Ramos (cell line): ENCODE results near the gene GABRA5.
"Not testable (repeated sequence)": the region's sequence is repeated elsewhere in the genome, so short reads cannot be mapped to it uniquely, and the experiment has no call there.

Source experiments
- in situ Hi-C: fragments of 300-500 bp; cut with MboI; formaldehyde crosslinking; loops from one replicate; pipeline ENCODE4 v1.14.3; 2022; ENCODE audit warnings: low sequenced_read_pairs; ENCODE audit not compliant: unreplicated experiment

GABRA5 gene

DNA sequence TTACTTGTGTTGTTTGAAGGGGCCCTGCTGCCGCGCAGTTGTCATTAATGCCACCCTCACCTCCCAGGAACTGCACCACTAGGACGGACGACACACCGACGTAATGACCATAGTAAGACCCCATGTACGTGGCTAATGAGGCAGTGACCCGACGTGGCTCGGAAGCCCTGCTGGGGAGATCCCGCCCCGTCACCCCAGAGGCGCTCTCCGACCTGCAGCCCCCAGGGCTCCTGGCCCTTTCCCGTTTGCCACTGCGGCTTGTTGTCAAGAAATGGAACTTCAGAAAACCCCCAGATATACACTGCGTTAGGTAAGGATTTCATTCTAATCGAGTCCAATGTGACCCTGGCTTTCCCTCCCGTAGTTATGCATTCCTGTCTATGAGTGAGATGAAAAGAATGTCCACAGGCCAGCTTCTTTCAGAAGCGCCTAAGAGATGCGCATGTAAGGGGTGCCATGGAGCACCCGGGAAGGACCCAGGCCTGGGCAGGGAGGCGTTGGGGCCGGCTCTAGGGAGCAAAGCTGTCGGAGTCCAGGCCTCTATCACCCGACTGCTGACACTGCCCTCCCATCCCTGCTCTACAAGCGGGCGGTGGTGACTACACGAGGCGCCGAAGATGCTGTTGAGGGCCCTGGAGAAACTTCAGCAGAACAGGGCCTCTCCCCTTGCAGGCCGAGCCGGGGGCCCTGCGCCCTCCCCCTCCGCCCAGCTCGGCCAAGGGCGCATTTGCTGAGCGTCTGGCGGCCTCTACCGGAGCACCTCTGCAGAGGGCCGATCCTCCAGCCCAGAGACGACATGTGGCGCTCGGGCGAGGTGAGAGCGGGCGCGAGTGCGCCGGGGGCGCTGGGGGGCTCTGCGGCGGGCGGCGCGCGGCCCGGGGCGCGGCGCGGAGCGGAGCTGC is at the start of gene GABRA5:
GABRA5 (plus strand) TSS at position 765 of the 902 bp plus-strand sequence. CDS start 2,187 bp downstream, outside the sequence.
- in situ Hi-C loops: no loop called here

DNA sequence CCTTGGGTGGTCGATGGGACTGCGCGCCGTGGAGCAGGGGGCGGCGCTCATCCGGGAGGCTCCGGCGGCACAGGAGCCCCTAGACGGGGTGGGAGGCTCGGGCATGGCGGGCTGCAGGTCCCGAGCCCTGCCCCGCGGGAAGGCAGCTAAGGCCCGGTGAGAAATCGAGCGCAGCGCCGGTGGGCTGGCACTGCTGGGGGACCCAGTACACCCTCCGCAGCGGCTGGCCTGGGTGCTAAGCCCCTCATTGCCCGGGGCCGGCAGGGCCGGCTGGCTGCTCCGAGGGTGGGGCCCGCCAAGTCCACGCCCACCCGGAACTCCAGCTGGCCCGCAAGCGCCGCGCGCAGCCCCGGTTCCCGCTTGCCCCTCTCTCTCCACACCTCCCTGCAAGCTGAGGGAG is 35.7 kb upstream of the GABRA5 start:
- in situ Hi-C loops: not testable (repeated sequence)

DNA sequence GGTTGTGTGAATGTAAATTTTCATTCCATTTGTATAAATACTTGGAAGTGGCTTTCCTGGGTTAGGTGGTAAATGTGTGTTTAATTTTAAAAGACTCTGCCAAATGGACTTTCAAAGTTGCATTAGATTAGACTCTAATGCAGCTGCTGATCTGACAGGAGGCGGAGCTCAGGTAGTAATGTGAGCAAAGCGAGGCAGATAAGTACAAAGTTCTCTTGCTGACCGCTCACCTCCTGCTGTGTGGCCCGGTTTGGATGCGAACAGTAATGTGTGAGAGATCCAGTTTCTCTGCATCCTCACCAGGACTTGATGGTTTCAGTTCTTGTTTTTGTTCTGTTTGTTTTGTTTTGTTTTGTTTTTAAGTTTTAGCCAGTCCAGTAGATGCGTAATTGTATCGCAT is 34.9 kb upstream of the GABRA5 start:
- in situ Hi-C loops: no loop called here

DNA sequence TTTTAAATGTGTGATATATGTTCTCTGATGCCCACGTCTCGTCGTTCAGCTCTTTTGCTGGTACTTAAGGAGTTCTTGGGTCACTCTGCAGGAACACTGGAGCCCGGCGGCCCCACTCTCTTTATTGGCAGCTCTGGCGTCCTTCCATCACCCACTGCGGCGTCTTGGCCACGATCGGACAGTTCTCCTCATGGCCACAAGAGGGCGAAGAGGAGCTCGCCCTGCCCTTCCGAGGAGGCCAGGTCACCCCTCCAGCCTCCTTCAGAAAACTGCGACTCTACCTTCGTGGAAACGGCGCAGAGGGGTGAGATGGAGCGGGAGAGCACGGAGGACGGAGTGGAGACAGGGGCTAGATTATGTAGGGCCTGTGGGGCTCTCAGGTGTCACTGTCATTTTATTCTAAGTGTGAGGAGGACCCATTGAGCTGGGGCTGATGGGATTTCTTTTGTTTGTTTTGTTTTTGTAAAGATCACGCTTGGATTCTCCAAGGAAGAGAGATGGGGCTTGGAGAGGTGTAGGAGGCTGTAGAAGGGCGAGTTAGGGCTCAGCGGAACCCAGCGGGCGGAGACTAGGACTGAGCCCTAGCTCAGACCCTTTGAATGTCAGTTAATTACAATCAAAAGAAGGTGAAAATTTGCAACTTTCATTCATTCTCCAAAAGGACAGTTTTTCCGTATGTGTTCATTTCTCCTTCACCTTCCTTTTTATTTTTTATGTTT is 28.0 kb upstream of the GABRA5 start:
- in situ Hi-C loops: no loop called here

DNA sequence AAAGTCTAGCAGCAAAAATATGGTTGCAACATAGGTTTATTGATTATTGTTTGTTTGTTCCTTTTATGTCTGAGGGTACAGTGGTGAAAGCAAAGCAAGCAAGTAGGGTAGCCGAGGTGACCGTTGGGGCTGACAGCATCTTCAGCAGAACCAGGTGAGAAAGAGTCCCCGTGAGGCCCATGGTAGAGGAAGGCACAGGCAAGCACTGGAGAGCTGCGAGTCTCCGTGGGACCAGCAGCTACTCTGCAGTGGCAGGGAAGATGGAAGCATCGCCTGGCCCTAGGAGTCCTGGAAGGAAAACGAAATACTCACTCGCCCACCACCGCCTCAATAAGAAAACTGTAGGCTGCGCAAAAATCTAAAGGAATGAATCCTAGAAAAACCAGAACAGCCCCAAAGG is 25.3 kb upstream of the GABRA5 start:
- in situ Hi-C loops: no loop called here

DNA sequence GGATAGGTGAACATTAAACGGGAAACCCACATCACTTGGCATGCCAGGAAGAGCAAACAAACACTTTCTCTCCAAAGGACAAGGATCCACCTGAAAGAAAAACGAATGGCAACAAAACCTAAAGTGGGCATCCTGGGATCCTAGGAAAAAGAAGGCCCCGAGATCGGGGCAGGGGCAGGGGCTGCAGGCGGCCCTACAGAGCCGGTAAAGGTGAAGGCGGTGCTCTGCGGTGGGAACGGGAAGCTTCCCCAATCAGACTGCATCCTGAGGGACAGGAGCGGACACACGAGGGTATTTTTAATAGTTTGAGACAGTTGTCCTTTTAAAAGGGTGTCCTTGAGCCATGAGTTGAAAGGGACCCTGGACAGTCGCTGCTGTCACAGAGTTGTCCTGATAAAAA is 24.9 kb upstream of the GABRA5 start:
- in situ Hi-C loops: no loop called here

DNA sequence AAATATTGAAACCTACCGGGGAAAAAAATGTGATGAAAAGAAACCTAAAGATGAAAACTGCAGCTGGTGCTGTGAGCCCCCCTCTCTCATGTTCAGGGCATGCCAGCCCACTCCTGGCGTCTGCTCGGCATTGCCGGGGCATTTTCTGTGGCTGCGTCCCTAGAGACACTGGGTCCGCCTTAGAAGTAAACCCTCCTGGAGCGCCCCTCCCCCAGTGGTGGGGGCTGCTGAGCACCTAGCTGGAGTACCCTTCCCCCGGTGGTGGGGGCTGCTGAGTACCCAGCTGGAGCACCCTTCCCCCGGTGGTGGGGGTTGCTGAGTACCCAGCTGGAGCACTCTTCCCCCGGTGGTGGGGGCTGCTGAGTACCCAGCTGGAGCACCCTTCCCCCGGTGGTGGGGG is 24.5 kb upstream of the GABRA5 start:
- in situ Hi-C loops: no loop called here

DNA sequence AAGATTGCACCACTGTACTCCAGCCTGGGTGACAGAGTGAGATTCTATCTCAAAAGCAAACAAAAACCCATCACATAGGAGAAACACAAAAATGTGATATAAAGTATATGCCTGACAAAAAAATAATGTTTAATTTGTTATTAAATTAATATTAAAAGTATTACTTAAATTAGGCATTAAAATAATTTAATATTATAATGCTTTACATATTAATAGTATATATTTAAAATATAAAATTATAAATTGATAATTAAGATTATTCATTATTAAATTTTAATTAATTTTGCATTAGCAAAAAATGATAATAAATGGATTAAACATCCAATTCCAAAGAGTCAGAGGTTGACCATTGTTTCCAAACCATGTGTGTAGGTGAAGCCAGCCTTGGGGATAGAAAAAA is 22.0 kb upstream of the GABRA5 start:
- in situ Hi-C loops: no loop called here

DNA sequence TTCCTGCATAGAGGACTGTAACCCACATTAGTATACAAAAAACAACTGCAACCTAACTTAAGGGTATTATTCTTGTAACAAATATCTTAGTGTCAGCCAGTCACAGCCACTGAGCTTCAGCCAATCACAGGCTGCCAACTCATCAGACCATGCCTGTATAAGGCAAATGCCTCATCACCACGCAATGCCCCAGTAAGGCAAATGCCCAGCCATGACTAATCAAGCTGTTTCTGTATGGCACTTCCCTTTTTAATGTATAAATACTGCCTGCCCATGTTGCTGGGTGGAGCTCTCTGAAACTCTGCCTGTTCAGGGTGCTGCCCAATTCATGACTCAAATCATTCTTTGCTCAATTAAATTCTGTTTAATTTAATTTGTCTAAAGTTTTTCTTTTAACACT is 18.4 kb upstream of the GABRA5 start:
- in situ Hi-C loops: no loop called here

DNA sequence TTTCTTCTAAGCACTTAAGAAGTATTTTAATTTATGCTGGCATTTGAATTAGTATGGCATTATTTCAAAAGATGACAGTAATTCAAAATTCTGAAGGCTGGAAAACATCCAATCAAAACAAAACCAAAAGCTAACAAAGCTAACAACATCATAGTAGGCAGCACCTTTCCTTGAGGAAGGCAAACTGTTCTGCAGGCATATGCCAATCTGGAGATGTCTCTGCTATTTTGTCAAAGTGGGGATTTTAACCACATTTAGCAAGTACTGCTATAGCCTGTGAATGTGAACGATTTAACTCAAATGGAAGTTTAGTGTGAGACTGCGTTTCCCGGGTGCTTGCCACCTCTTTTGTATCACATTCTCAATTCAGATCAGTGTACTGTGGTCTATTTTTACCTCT is 16.7 kb upstream of the GABRA5 start:
- in situ Hi-C loops: no loop called here

DNA sequence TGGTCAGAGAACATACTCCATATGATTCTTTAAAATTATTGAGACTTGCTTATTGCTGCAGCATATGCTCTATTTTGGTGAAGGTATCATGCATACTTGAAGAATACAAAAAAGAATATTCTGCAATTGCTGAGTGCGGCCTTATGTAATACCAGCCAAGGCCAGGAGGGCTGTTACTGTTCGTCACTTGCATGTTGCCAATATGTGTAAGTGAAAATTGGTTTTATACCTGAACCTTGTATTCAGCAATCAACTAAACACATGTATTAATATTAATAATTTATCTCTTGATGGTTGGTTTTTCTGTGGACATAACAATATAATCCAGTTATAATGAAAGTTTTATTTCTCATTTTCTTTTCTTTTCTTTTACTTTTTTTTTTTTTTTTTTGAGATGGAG is 13.9 kb upstream of the GABRA5 start:
- in situ Hi-C loops: no loop called here

DNA sequence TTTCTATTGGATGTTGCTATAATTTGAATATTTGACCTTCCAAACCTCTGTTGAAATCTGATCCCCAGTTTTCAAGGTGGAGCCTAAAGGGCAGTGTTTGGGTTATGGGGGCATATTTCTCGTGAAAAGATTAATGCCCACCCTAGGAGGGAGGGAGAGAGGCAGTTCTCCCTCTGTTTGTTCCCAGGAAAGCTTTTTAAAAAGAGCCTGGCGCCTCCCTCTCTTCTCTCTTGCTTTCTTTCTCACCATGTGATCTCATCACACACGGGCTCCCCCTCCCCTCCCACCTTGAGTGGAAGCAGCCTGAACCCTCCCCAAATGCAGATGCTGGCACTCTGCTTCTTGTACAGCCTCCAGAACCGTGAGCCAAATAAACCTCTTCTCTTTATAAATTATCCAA is 12.4 kb upstream of the GABRA5 start:
- in situ Hi-C loops: no loop called here

DNA sequence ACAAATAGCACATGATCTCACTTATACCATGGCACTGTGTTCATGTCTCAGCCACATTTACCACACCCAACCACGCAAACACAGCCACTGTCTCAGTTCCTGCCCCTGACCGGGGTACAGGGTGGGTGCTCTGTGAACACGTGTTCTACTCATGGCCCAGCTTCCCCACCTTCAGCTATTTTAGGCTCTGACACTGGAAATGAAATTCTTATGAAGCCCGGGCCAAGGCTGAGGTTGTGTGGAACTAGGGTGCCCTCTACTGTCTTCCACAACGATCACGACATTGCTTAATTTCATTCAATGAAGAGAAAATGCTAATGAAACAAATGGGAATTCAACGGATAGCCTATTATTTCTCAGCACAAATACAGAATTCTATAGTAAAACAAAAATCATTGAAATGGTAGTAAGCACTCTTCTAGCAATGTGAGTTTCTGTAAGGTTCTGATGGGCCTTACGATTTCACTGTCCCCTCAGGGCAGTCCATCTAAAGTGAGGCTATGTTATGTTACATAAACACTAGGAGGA is 2.1 kb upstream of the GABRA5 start:
- in situ Hi-C loops: no loop called here

DNA sequence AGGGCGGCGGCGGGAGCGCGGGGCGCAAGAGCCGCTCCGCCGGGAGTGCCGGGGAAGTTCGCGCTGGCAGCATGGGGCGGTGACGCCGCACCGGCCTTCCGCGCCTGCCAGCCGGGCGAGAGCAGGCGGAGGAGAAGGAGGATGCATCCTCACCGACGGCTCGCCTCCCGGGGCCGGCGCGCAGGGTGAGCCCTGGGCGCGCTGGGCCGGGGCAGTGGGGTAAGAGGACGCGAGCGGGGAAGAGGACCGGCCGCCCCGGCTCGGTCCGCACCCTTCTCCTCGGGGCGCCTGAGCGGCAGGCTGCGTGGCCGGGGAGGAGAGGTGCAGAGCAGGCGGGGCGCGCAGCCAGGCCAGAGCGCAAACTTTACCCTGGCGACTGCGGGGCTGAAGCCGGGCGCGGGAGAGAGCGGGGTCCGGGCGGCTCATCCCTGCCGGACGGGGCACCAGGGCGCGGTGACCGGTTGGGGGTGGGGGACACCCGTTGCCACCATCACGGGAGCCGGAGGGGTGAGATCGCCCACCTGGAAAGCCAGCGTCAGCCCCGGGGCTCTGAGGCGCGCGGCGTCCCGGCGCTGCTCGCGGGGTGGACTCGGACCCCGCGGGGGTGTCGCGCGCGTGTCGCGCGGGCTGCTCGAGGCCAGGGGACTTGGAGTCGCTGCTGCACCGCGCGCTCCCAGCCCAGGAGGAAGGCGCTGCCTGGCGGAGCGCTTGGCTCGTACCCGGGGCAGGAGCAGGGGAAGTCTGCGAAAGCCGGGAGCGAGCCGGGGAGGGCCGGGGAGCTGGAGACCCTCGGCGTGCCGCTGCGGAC is 542 bp downstream of the GABRA5 start:
- in situ Hi-C loops: no loop called here

DNA sequence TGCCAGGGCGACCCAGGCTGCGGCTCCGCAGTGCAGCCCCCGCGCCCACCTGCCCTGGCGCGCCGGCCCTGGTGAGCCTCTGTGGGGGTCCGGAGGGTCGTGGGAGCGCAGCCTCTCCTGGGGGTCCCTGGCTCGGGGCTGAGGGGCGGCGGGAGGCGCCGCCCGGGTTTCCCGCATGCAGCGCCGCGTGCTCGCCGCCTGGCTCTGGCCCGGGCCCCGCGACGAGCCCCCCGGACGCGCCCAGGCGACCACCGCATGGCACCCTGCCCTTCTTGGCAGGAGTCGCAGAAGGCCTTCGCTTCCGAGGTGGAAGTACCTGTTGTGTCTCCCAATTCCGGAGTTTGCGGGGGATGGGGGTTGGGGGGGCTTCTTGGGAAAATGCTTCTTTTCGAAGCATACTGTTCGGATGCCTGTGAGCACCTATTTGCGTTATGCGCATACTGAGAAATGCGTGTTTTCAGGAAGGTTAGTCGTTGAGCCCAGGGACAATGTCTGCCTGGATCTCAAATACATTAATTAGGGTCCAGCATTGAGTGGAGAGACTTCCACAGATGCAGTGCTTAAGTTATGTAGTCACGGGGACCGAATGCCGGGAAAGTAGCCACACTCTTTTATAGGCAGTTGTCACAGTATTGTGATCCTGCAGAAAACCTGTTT is 1.3 kb downstream of the GABRA5 start:
- in situ Hi-C loops: no loop called here

DNA sequence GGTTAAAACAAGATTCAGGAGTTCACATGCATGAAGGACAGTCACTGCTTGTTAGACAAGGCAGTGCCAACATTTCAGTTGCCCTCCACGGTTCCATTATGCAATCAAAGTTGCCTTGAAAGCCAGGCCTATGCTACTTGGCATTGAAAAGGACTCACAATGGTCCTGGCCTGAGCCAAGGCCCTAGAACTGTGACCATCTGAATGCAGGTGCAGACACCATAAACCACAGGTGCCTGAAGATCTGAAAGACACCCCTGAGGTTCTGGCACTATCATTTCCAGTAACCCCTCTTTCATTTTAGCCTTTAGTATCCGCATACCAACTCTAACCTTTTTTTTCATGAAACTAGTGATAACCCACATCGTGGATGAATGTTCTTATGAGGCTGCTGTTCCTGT is 2.8 kb downstream of the GABRA5 start:
- in situ Hi-C loops: no loop called here

DNA sequence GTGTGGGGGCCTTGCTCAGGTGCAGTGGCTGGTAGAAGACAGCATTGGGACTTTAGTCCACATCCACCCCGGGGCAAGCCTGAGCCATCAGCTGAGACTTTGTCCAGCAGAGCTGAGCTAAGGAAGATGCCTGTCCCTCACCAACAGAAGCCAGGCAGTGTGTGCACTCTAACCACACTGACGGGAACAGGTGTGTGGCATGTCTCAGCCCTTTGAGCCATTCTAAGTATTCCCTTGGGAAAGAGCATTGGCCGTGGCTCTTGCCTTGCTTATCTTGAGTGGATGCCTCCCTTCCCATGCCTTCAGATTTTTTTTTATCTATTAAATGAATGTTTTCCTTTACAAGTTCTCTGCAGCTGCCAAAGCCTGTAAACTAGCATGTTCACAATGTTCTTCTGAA is 3.5 kb downstream of the GABRA5 start:
- in situ Hi-C loops: no loop called here

DNA sequence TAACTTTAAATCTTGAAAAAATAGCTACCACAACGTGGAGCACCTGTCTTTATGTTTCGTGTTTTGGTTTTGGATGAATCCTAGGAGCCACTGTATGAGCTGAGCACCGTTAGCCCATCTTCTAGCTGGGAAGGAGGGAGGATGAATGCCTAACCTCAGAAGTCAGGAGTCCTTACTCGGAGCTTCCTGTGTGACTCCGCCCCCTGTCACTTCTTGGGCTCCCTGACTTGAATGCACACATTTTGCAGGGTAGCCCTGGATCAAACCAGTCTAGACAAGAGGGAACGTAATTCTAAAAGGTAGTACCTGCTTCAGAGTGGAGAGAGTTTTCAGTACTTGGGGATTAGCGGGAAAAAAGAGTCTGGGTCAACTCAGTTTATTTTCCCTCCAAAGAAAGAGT is 5.3 kb downstream of the GABRA5 start:
- in situ Hi-C loops: no loop called here

DNA sequence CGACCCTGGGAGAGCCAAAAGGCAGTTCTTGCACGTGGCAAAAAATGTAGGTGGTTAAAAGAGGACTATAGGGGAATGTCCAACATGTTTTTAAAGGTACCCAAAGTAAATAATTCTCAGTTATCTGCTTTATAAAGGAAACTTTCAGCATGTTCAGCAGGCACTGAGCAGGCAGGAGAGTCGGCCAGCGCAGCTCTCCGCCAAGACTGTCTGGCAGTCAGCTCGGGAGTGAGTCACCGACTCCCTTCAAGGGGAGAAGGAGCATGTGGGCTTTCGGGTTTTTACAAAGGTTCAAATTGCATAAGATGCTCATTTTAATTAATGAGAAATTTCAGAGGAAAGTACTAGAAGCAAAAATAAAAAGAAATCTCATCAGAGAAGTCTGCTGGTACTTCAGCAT is 7.0 kb downstream of the GABRA5 start:
- in situ Hi-C loops: no loop called here
